Bronchial epithelial cell (primary cell): Measurements from ENCODE around the gene TAF12. TPM values are rescaled to one million over a fixed set of nuclear protein-coding genes. Genes with fewer than 3 reads are reported as not detected.
A peak's percentile ranks its signal among the peaks of the same experiment; 100 is the strongest.

Experiments
- DNase-seq: peaks from one replicate; pipeline ENCODE4 v3.0.0-alpha.2; 2010; ENCODE audit warnings: low read depth
- FAIRE-seq: peaks from 2 replicates; lab custom pipeline; 2011; peaks lifted over from hg19 to GRCh38; lab: Jason Lieb, UNC
- H3K27me3 ChIP-seq: 2 replicates; pipeline ENCODE4 v1.5.1; 2011; ENCODE audit warnings: low read length; ENCODE audit not compliant: control insufficient read depth, insufficient read depth
- H3K36me3 ChIP-seq: 2 replicates; pipeline ENCODE4 v1.5.1; 2011; ENCODE audit warnings: low read length; ENCODE audit not compliant: control insufficient read depth, insufficient read depth
- H3K4me3 ChIP-seq: 2 replicates; pipeline ENCODE4 v1.5.1; 2011; ENCODE audit warnings: mild to moderate bottlenecking, low read depth, low read length, control low read depth
- CTCF ChIP-seq: IDR thresholded peaks from 2 replicates; pipeline ENCODE4 v1.5.1; 2011; ENCODE audit warnings: mild to moderate bottlenecking, moderate library complexity, low read length, control low read depth, inconsistent platforms; ENCODE audit not compliant: insufficient read depth, severe bottlenecking
- total RNA-seq: library from RNA; depleted of rRNA; stranded (reverse); fragments of >200 nt; gene quantifications from 2 replicates; pipeline ENCODE4 v1.2.1, GENCODE V29; 2014

TAF12 gene
- total RNA-seq, 1 donor from 2014 or later = 55.8 TPM

GRCh38 chr1:28580722-28581530 lies 61.9 kb downstream of the TAF12 start:
- Histone ChIP-seq H3K4me3 (peak overlapping the region; percentile 96), H3K27me3 (no peaks in the 10 kb centered on the region), H3K36me3 (peaks cover 25% of the 10 kb centered on the region)
- FAIRE-seq = no peak
- peak; percentile 21 for TF ChIP-seq CTCF
- DNase-seq = peak; percentile 51

GRCh38 chr1:28579401-28579800 lies 63.5 kb downstream of the TAF12 start:
- peaks cover 25% of the 10 kb centered on the region for H3K36me3 ChIP-seq
- DNase-seq (no peak), FAIRE-seq (no peak)
- TF ChIP-seq CTCF = no peak
- no peak overlapping the region for H3K4me3 ChIP-seq
- H3K27me3 ChIP-seq = no peaks in the 10 kb centered on the region

- FAIRE-seq (no peak), DNase-seq (no peak)
- H3K36me3 ChIP-seq = peaks cover 25% of the 10 kb centered on the region
- no peak for TF ChIP-seq CTCF
- H3K27me3 ChIP-seq = no peaks in the 10 kb centered on the region
- H3K4me3 ChIP-seq = no peak overlapping the region
These were observed 64.1 kb downstream of the TAF12 start for GRCh38 chr1:28578696-28579218.

GRCh38 chr1:28577738-28578536 lies 64.9 kb downstream of the TAF12 start:
- FAIRE-seq (no peak), DNase-seq (no peak)
- no peak for TF ChIP-seq CTCF
- H3K4me3 ChIP-seq = no peak overlapping the region
- no peaks in the 10 kb centered on the region for H3K27me3 ChIP-seq
- H3K36me3 ChIP-seq = peaks cover 25% of the 10 kb centered on the region

- TF ChIP-seq CTCF = no peak
- H3K4me3 ChIP-seq = no peak overlapping the region
- H3K27me3 ChIP-seq = no peaks in the 10 kb centered on the region
- H3K36me3 ChIP-seq = peaks cover 25% of the 10 kb centered on the region
- DNase-seq (no peak), FAIRE-seq (no peak)
These were observed 65.7 kb downstream of the TAF12 start for GRCh38 chr1:28577052-28577678.
